Measurements from ENCODE around the gene KLHDC4. TPM values are rescaled to one million over a fixed set of nuclear protein-coding genes. Genes with fewer than 3 reads are reported as not detected.

KLHDC4 gene
- total RNA-seq, 4 donors from 2014 or later = 16.2 to 29.4 (median 21.5) TPM

GRCh38 chr16:87688876-87689815 is 76.6 kb downstream of the KLHDC4 start:
- no peaks in the 10 kb centered on the region for H3K36me3 ChIP-seq
- peaks cover 0 to 68% (median 0%) of the 10 kb centered on the region in 4 donors for H3K27me3 ChIP-seq
- no peak for DNase-seq
- no peak for TF ChIP-seq CTCF (IDR thresholded peaks at IDR 0.05)
- TF ChIP-seq POLR2A (IDR thresholded peaks at IDR 0.05) = no peak
- intact Hi-C loops (cut with DNase I) = no loop called here
- 40 to 75% methylated on average over 1 to 8 of the region's 45 CpGs for whole genome bisulfite sequencing, 2 donors
- no peaks in the 10 kb centered on the region for H3K9me3 ChIP-seq
- no peak overlapping the region for H3K4me3 ChIP-seq
- H3K4me1 ChIP-seq = no peaks in the 10 kb centered on the region
- no peak overlapping the region for H3K27ac ChIP-seq

GRCh38 chr16:87687998-87688529 is 77.7 kb downstream of the KLHDC4 start:
- no peaks in the 10 kb centered on the region for H3K36me3 ChIP-seq
- no peak for DNase-seq
- intact Hi-C loops (cut with DNase I) = no loop called here
- no peak overlapping the region for H3K27ac ChIP-seq
- no peak overlapping the region for H3K4me3 ChIP-seq
- peaks cover 0 to 77% (median 0%) of the 10 kb centered on the region in 4 donors for H3K27me3 ChIP-seq
- no peaks in the 10 kb centered on the region for H3K9me3 ChIP-seq
- WGBS, 2 donors = 69 to 97% methylated on average over 4 to 6 of the region's 14 CpGs
- no peaks in the 10 kb centered on the region for H3K4me1 ChIP-seq
- no peak for TF ChIP-seq POLR2A (IDR thresholded peaks at IDR 0.05)
- no peak for TF ChIP-seq CTCF (IDR thresholded peaks at IDR 0.05)

GRCh38 chr16:87687126-87687910 is 78.5 kb downstream of the KLHDC4 start:
- no peaks in the 10 kb centered on the region for H3K36me3 ChIP-seq
- no peak overlapping the region for H3K4me3 ChIP-seq
- peaks cover 0 to 84% (median 0%) of the 10 kb centered on the region in 4 donors for H3K27me3 ChIP-seq
- DNase-seq = no peak
- H3K27ac ChIP-seq = no peak overlapping the region
- intact Hi-C loops (cut with DNase I) = no loop called here
- H3K4me1 ChIP-seq = no peaks in the 10 kb centered on the region
- H3K9me3 ChIP-seq = no peaks in the 10 kb centered on the region
- 40 to 67% methylated on average over 1 to 2 of the region's 31 CpGs for WGBS, 2 donors
- TF ChIP-seq CTCF (IDR thresholded peaks at IDR 0.05) (no peak), POLR2A (IDR thresholded peaks at IDR 0.05) (no peak)

GRCh38 chr16:87686697-87687096 is 79.1 kb downstream of the KLHDC4 start:
- H3K9me3 ChIP-seq = no peaks in the 10 kb centered on the region
- H3K36me3 ChIP-seq = no peaks in the 10 kb centered on the region
- no peak overlapping the region for H3K4me3 ChIP-seq
- H3K27me3 ChIP-seq = peaks cover 0 to 87% (median 0%) of the 10 kb centered on the region in 4 donors
- no peak for DNase-seq
- H3K4me1 ChIP-seq = no peaks in the 10 kb centered on the region
- intact Hi-C loops (cut with DNase I) = no loop called here
- WGBS, 2 donors = 75% methylated on average over 13 of the region's 13 CpGs; no CpG with 5 or more reads in 1 of the 2 donors
- TF ChIP-seq CTCF (IDR thresholded peaks at IDR 0.05) (no peak), POLR2A (IDR thresholded peaks at IDR 0.05) (no peak)
- no peak overlapping the region for H3K27ac ChIP-seq
